Endothelial cell (in vitro differentiated cells): Measurements from ENCODE around the gene PEMT. TPM values are rescaled to one million over a fixed set of nuclear protein-coding genes. Genes with fewer than 3 reads are reported as not detected.

Experiments
- DNase-seq: peaks from one replicate; pipeline ENCODE4 v3.0.0; 2021; ENCODE audit warnings: low spot score
- H3K27ac Mint-ChIP-seq: one replicate; pipeline ENCODE4 v1.8.0; 2021; ENCODE audit warnings: mixed read lengths, inconsistent platforms; ENCODE audit not compliant: unreplicated experiment
- H3K27me3 Mint-ChIP-seq: one replicate; pipeline ENCODE4 v1.8.0; 2021; ENCODE audit warnings: mild to moderate bottlenecking, moderate library complexity, mixed read lengths, inconsistent platforms; ENCODE audit not compliant: unreplicated experiment
- H3K36me3 Mint-ChIP-seq: one replicate; pipeline ENCODE4 v1.8.0; 2021; ENCODE audit warnings: mild to moderate bottlenecking, low read depth, mixed read lengths, inconsistent platforms; ENCODE audit not compliant: unreplicated experiment
- H3K4me1 Mint-ChIP-seq: one replicate; pipeline ENCODE4 v1.8.0; 2021; ENCODE audit warnings: mild to moderate bottlenecking, mixed read lengths, inconsistent platforms; ENCODE audit not compliant: unreplicated experiment
- H3K4me3 Mint-ChIP-seq: one replicate; pipeline ENCODE4 v1.8.0; 2021; ENCODE audit warnings: mild to moderate bottlenecking, mixed read lengths, inconsistent platforms; ENCODE audit not compliant: unreplicated experiment
- H3K9me3 Mint-ChIP-seq: one replicate; pipeline ENCODE4 v1.8.0; 2021; ENCODE audit warnings: mixed read lengths, inconsistent platforms; ENCODE audit not compliant: unreplicated experiment
- total RNA-seq: library from RNA; stranded (reverse); fragmentation: NEBNext Ultra II Directional; extraction: Animal tissue kit (Norgen Biotek cat#: 25700); gene quantifications from one replicate; pipeline ENCODE4 v1.2.1, GENCODE V29; 2021; ENCODE audit not compliant: unreplicated experiment
- TF ChIP-seq, protein P1 (sequence below): fragments of 200-600 bp; sonication (generic); IDR thresholded peaks from one replicate; pipeline ENCODE4 v1.5.0; 2021; ENCODE audit warnings: antibody characterized with exemption; ENCODE audit not compliant: unreplicated experiment

PEMT gene
- total RNA-seq, 1 donor from 2014 or later, result 29.7 TPM

GRCh38 chr17:17540278-17540906 lies 51.1 kb downstream of the PEMT start:
- H3K27ac Mint-ChIP-seq, result no peak overlapping the region
- H3K4me3 Mint-ChIP-seq, result no peak overlapping the region
- H3K36me3 Mint-ChIP-seq, result no peaks in the 10 kb centered on the region
- TF ChIP-seq, protein P1, sequence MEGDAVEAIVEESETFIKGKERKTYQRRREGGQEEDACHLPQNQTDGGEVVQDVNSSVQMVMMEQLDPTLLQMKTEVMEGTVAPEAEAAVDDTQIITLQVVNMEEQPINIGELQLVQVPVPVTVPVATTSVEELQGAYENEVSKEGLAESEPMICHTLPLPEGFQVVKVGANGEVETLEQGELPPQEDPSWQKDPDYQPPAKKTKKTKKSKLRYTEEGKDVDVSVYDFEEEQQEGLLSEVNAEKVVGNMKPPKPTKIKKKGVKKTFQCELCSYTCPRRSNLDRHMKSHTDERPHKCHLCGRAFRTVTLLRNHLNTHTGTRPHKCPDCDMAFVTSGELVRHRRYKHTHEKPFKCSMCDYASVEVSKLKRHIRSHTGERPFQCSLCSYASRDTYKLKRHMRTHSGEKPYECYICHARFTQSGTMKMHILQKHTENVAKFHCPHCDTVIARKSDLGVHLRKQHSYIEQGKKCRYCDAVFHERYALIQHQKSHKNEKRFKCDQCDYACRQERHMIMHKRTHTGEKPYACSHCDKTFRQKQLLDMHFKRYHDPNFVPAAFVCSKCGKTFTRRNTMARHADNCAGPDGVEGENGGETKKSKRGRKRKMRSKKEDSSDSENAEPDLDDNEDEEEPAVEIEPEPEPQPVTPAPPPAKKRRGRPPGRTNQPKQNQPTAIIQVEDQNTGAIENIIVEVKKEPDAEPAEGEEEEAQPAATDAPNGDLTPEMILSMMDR, result no peak
- H3K4me1 Mint-ChIP-seq, result no peaks in the 10 kb centered on the region
- H3K9me3 Mint-ChIP-seq, result no peaks in the 10 kb centered on the region
- no peak for DNase-seq
- H3K27me3 Mint-ChIP-seq, result peaks cover 8% of the 10 kb centered on the region

GRCh38 chr17:17539591-17539990 lies 51.9 kb downstream of the PEMT start:
- no peak overlapping the region for H3K27ac Mint-ChIP-seq
- TF ChIP-seq, protein P1, result no peak
- H3K36me3 Mint-ChIP-seq, result no peaks in the 10 kb centered on the region
- H3K4me1 Mint-ChIP-seq, result no peaks in the 10 kb centered on the region
- peaks cover 8% of the 10 kb centered on the region for H3K27me3 Mint-ChIP-seq
- no peak overlapping the region for H3K4me3 Mint-ChIP-seq
- no peak for DNase-seq
- no peaks in the 10 kb centered on the region for H3K9me3 Mint-ChIP-seq

DNA sequence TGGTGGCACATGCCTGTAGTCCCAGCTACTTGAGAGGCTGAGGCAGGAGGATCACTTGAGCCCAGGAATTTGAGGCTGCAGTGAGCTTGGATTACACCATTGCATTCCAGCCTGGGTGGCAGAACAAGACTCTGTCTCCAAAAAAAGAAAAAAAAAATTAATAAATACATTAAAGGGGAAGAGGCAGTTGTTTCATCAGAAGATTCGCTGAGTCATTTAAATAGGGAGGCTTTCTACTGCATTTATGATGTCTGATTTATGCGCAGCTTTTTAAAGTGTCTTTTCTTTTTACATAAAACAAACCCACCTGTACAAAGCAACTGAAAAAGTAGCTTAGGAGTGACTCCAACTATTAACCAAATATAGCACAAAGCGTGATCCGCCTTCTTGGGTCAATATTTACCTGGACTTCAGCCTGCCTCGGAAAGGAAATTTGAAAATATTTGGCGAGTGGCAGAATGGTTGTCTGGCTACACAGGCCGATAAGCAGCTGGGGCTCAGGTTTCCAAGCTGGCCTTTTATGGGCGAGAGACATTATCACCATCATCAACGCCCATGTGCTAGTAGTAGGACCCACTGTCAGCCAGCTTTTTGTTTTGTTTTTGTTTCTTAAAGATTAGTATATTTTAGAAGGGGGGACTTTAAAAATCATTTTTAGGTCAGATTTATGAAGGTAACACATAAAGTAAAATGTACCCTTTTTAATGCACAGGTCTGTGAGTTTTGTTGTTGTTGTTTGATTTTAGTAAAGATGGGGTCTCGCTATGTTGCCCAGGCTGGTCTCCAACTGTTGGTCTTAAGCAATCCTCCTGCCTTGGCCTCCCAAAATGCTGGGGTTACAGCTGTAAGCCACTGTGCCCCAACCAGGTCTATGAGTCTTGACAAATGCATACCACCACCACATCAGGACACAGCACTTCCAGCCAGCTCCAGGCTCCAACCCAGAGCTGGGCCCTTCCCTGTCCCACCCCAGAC lies 52.8 kb downstream of the PEMT start:
- Mint-ChIP-seq H3K4me3 (no peak overlapping the region), H3K27me3 (peaks cover 7% of the 10 kb centered on the region), H3K27ac (no peak overlapping the region), H3K4me1 (no peaks in the 10 kb centered on the region), H3K36me3 (no peaks in the 10 kb centered on the region), H3K9me3 (no peaks in the 10 kb centered on the region)
- DNase-seq, result no peak
- TF ChIP-seq, protein P1, result no peak

GRCh38 chr17:17537311-17538099 lies 54.0 kb downstream of the PEMT start:
- TF ChIP-seq, protein P1, result no peak
- no peak for DNase-seq
- Mint-ChIP-seq H3K27ac (no peak overlapping the region), H3K36me3 (no peaks in the 10 kb centered on the region), H3K4me3 (no peak overlapping the region), H3K9me3 (no peaks in the 10 kb centered on the region), H3K4me1 (no peaks in the 10 kb centered on the region), H3K27me3 (peaks cover 7% of the 10 kb centered on the region)
